Measurements from ENCODE around the gene ATP6AP1.
"Not testable (repeated sequence)": the region's sequence is repeated elsewhere in the genome, so short reads cannot be mapped to it uniquely, and the experiment has no call there.

The ATP6AP1 gene

GRCh38 chrX:154397888-154398667 is 30.4 kb upstream of the ATP6AP1 start, which contains the start of gene RPL10:
Gene RPL10, plus strand, starts transcription at chrX:154398377. Its CDS starts 143 bp downstream, at chrX:154398520.
- peak within 1 kb of the TSS; percentile 79 for H3K4me3 ChIP-seq (ENCODE audit: low read depth, low read length)
- DNase-seq (ENCODE audit: low read depth): peak; percentile 98
- no peak for TF ChIP-seq CTCF (conservative IDR thresholded peaks at IDR 0.05; ENCODE audit: low read depth, low read length)

- TF ChIP-seq CTCF (conservative IDR thresholded peaks at IDR 0.05; ENCODE audit: low read depth, low read length): peak; percentile 76
- DNase-seq (ENCODE audit: low read depth): peak; percentile 87
- H3K4me3 ChIP-seq (ENCODE audit: low read depth, low read length): peak overlapping the region; percentile 79
Observed at GRCh38 chrX:154398668-154399526, 29.6 kb upstream of the ATP6AP1 start.

- no peak for TF ChIP-seq CTCF (conservative IDR thresholded peaks at IDR 0.05; ENCODE audit: low read depth, low read length)
- no peak for DNase-seq (ENCODE audit: low read depth)
- peak overlapping the region; percentile 79 for H3K4me3 ChIP-seq (ENCODE audit: low read depth, low read length)
Observed at GRCh38 chrX:154399527-154400368, 28.7 kb upstream of the ATP6AP1 start.

GRCh38 chrX:154400369-154400817 is 28.1 kb upstream of the ATP6AP1 start:
- not testable (repeated sequence) for H3K4me3 ChIP-seq (ENCODE audit: low read depth, low read length); DNase-seq (ENCODE audit: low read depth)

GRCh38 chrX:154401045-154401799 is 27.3 kb upstream of the ATP6AP1 start:
- H3K4me3 ChIP-seq (ENCODE audit: low read depth, low read length): no peak overlapping the region
- peak; percentile 31 for DNase-seq (ENCODE audit: low read depth)
- TF ChIP-seq CTCF (conservative IDR thresholded peaks at IDR 0.05; ENCODE audit: low read depth, low read length): no peak

GRCh38 chrX:154401918-154402621 is 26.4 kb upstream of the ATP6AP1 start:
- no peak overlapping the region for H3K4me3 ChIP-seq (ENCODE audit: low read depth, low read length)
- no peak for DNase-seq (ENCODE audit: low read depth)
- TF ChIP-seq CTCF (conservative IDR thresholded peaks at IDR 0.05; ENCODE audit: low read depth, low read length): no peak
